OCI-LY1 (cell line): Measurements from ENCODE around the gene L3HYPDH.

Experiments
- H2AFZ ChIP-seq: fragments of 200-600 bp; sonication (generic), shearing (Covaris generic); 2 replicates; pipeline ENCODE4 v1.6.0; 2014; ENCODE audit warnings: antibody characterized with exemption, mild to moderate bottlenecking, low read length
- H3F3A ChIP-seq: fragments of 200-600 bp; sonication (generic), shearing (Covaris generic); 2 replicates; pipeline ENCODE4 v1.6.0; 2014; ENCODE audit warnings: mild to moderate bottlenecking, antibody characterized with exemption, low read length, moderate library complexity; ENCODE audit not compliant: insufficient read depth
- H3K27ac ChIP-seq: fragments of 200-600 bp; sonication (generic); 2 replicates; pipeline ENCODE4 v1.5.1; 2014; ENCODE audit warnings: low read length, mixed run types, mild to moderate bottlenecking, low read depth; ENCODE audit not compliant: poor library complexity, severe bottlenecking
- H3K27me3 ChIP-seq: fragments of 200-600 bp; sonication (generic); 2 replicates; pipeline ENCODE4 v1.6.0; 2014; ENCODE audit warnings: antibody characterized with exemption, mild to moderate bottlenecking, low read length, moderate library complexity; ENCODE audit not compliant: insufficient read depth
- H3K36me3 ChIP-seq: fragments of 200-600 bp; sonication (generic); 2 replicates; pipeline ENCODE4 v1.6.1; 2014; ENCODE audit warnings: mild to moderate bottlenecking, antibody characterized with exemption, low read length, moderate library complexity, mixed read lengths; ENCODE audit not compliant: insufficient read depth
- H3K4me1 ChIP-seq: fragments of 200-600 bp; sonication (generic); 2 replicates; pipeline ENCODE4 v1.5.1; 2014; ENCODE audit warnings: mild to moderate bottlenecking, low read length, moderate library complexity; ENCODE audit not compliant: insufficient read depth, severe bottlenecking
- H3K4me2 ChIP-seq: fragments of 200-600 bp; sonication (generic), shearing (Covaris generic); 2 replicates; pipeline ENCODE4 v1.6.1; 2014; ENCODE audit warnings: low read length
- H3K4me3 ChIP-seq: fragments of 200-600 bp; sonication (generic); 2 replicates; pipeline ENCODE4 v1.5.1; 2014; ENCODE audit warnings: low read length, low read depth, mild to moderate bottlenecking, mixed read lengths; ENCODE audit not compliant: poor library complexity, severe bottlenecking
- H3K79me2 ChIP-seq: fragments of 200-600 bp; shearing (Covaris generic); 2 replicates; pipeline ENCODE4 v1.6.1; 2016; ENCODE audit warnings: mixed run types, low read length, mixed read lengths; ENCODE audit not compliant: insufficient read depth
- H3K9ac ChIP-seq: fragments of 200-600 bp; sonication (generic), shearing (Covaris generic); 2 replicates; pipeline ENCODE4 v1.6.1; 2014; ENCODE audit warnings: mild to moderate bottlenecking, low read length, mixed read lengths
- H3K9me2 ChIP-seq: fragments of 200-600 bp; sonication (generic), shearing (Covaris generic); 2 replicates; pipeline ENCODE4 v1.6.1; 2014; ENCODE audit warnings: low read depth, mild to moderate bottlenecking, low read length, mixed read lengths
- H3K9me3 ChIP-seq: fragments of 200-600 bp; shearing (Covaris generic); 2 replicates; pipeline ENCODE4 v1.6.1; 2014; ENCODE audit warnings: low read length, mixed read lengths
- H4K20me1 ChIP-seq: fragments of 200-600 bp; sonication (generic), shearing (Covaris generic); 2 replicates; pipeline ENCODE4 v1.6.0; 2016; ENCODE audit warnings: mild to moderate bottlenecking, low read length; ENCODE audit not compliant: insufficient read depth
- CTCF ChIP-seq: fragments of 200-600 bp; sonication (generic), shearing (Covaris generic); IDR thresholded peaks from 2 replicates; pipeline ENCODE4 v1.5.1; 2017; ENCODE audit warnings: mild to moderate bottlenecking, antibody characterized with exemption, low read length, moderate library complexity, mixed read lengths
- EZH2 ChIP-seq: fragments of 200-600 bp; sonication (generic), shearing (Covaris generic); IDR thresholded peaks from 2 replicates; pipeline ENCODE4 v1.8.0; 2017; ENCODE audit warnings: borderline replicate concordance, mixed run types, mild to moderate bottlenecking, antibody characterized with exemption, low read length, moderate library complexity, mixed read lengths

Gene L3HYPDH

DNA sequence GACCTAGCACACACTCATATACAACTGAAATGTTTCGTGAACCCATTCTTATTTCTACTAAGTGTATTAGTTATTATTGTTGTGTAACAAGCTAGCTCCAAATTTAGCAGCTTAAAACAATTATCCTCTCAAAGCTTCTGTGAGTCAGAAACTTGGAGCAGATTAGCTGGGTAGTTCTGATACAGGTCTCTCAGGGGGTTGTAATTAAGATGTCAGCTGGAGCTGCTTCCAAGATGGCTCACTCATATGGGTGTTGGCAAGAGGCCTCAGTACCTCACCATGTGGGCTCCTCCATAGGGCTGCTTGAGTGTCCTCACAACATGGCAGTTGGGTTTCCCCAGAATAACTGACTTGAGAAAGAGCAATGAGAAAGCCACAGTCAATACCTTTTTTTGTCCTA lies 28.8 kb downstream of the L3HYPDH start:
- H3K27me3 ChIP-seq = no peaks in the 10 kb centered on the region
- no peak overlapping the region for H2AFZ ChIP-seq
- no peak overlapping the region for H3K4me3 ChIP-seq
- no peak overlapping the region for H3K27ac ChIP-seq
- no peaks in the 10 kb centered on the region for H3K4me1 ChIP-seq
- no peaks in the 10 kb centered on the region for H3K9me2 ChIP-seq
- no peaks in the 10 kb centered on the region for H3K79me2 ChIP-seq
- no peak overlapping the region for H3K4me2 ChIP-seq
- TF ChIP-seq EZH2 = no peak
- TF ChIP-seq CTCF = no peak
- H3F3A ChIP-seq = no peaks in the 10 kb centered on the region
- no peaks in the 10 kb centered on the region for H3K9me3 ChIP-seq
- H4K20me1 ChIP-seq = no peaks in the 10 kb centered on the region
- H3K9ac ChIP-seq = no peak overlapping the region
- no peaks in the 10 kb centered on the region for H3K36me3 ChIP-seq

GRCh38 chr14:59454139-59454538 lies 30.1 kb downstream of the L3HYPDH start:
- Histone ChIP-seq H3F3A (no peaks in the 10 kb centered on the region), H3K9ac (no peak overlapping the region), H3K4me2 (no peak overlapping the region), H4K20me1 (no peaks in the 10 kb centered on the region), H3K9me3 (no peaks in the 10 kb centered on the region), H2AFZ (no peak overlapping the region), H3K36me3 (no peaks in the 10 kb centered on the region), H3K4me1 (no peaks in the 10 kb centered on the region), H3K9me2 (no peaks in the 10 kb centered on the region), H3K79me2 (no peaks in the 10 kb centered on the region), H3K27ac (no peak overlapping the region), H3K4me3 (no peak overlapping the region), H3K27me3 (no peaks in the 10 kb centered on the region)
- TF ChIP-seq CTCF (no peak), EZH2 (no peak)

DNA sequence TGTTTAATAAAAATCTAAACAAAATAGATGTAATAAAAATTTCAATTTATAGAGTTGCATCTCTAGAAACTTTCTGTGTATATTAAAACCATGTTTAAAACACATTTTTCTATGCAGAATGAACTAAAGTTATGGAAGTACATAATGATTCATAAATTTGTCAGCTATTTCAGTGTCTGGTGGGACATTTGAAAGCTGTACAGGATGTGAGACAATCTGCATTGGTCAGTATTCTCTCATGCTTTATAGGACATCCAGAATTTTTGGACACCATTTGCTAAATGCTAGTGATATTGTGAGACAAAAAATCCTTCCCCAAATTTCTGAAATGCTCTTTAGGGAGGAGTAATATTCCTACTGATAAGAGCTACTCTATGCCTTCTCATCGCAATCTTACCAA lies 32.4 kb downstream of the L3HYPDH start:
- no peak overlapping the region for H3K9ac ChIP-seq
- no peaks in the 10 kb centered on the region for H3K9me3 ChIP-seq
- H2AFZ ChIP-seq = no peak overlapping the region
- no peaks in the 10 kb centered on the region for H3K27me3 ChIP-seq
- no peaks in the 10 kb centered on the region for H3K79me2 ChIP-seq
- no peaks in the 10 kb centered on the region for H3F3A ChIP-seq
- H3K4me1 ChIP-seq = no peaks in the 10 kb centered on the region
- no peaks in the 10 kb centered on the region for H3K36me3 ChIP-seq
- H3K27ac ChIP-seq = no peak overlapping the region
- no peaks in the 10 kb centered on the region for H3K9me2 ChIP-seq
- TF ChIP-seq EZH2 (no peak), CTCF (no peak)
- H3K4me2 ChIP-seq = no peak overlapping the region
- no peak overlapping the region for H3K4me3 ChIP-seq
- H4K20me1 ChIP-seq = no peaks in the 10 kb centered on the region
